ENCODE data around the gene C5orf63. TPM values are rescaled to one million over a fixed set of nuclear protein-coding genes. Genes with fewer than 3 reads are reported as not detected.
"Not testable (repeated sequence)": the region's sequence is repeated elsewhere in the genome, so short reads cannot be mapped to it uniquely, and the experiment has no call there.

The C5orf63 gene
- total RNA-seq, 1 donor from 2014 or later, result 2.9 TPM

- TF ChIP-seq, protein P1, sequence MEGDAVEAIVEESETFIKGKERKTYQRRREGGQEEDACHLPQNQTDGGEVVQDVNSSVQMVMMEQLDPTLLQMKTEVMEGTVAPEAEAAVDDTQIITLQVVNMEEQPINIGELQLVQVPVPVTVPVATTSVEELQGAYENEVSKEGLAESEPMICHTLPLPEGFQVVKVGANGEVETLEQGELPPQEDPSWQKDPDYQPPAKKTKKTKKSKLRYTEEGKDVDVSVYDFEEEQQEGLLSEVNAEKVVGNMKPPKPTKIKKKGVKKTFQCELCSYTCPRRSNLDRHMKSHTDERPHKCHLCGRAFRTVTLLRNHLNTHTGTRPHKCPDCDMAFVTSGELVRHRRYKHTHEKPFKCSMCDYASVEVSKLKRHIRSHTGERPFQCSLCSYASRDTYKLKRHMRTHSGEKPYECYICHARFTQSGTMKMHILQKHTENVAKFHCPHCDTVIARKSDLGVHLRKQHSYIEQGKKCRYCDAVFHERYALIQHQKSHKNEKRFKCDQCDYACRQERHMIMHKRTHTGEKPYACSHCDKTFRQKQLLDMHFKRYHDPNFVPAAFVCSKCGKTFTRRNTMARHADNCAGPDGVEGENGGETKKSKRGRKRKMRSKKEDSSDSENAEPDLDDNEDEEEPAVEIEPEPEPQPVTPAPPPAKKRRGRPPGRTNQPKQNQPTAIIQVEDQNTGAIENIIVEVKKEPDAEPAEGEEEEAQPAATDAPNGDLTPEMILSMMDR (IDR thresholded peaks at IDR 0.05; ENCODE audit: insufficient read depth, low read length, poor library complexity, severe bottlenecking), result no peak
- Histone ChIP-seq H3K27me3 (ENCODE audit: control insufficient read depth, insufficient read depth, low read length) (no peaks in the 10 kb centered on the region), H3K4me3 (ENCODE audit: low read depth, low read length) (no peak overlapping the region)
Observed at GRCh38 chr5:127008300-127008975, 64.9 kb downstream of the C5orf63 start.

DNA sequence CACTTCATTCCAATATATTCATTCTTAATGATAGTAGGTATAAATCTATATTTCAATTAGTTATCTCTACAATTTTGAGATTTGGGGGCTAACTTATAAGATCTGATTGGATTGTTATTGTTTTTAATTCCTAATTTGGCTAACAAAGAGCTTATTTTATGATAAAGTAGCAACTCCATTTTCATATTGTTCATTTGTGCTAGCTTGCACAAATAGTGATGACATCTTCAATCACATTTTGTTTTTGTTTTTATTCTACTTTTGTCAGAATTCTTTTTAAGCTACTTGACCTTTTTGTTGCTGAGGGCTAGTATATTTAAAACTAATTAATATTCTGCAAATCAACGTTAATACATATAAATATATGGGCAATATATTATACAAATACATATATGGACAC lies 65.8 kb downstream of the C5orf63 start:
- DNase-seq (ENCODE audit: low read depth), result no peak
- H3K4me3 ChIP-seq (ENCODE audit: low read depth, low read length), result no peak overlapping the region
- TF ChIP-seq, protein P1 (IDR thresholded peaks at IDR 0.05; ENCODE audit: insufficient read depth, low read length, poor library complexity, severe bottlenecking), result no peak
- H3K36me3 ChIP-seq (ENCODE audit: control insufficient read depth, insufficient read depth, low read length), result no peaks in the 10 kb centered on the region
- no peaks in the 10 kb centered on the region for H3K27me3 ChIP-seq (ENCODE audit: control insufficient read depth, insufficient read depth, low read length)

More at GRCh38 chr5:127008300-127008975, 64.9 kb downstream of the C5orf63 start:
- H3K36me3 ChIP-seq (ENCODE audit: control insufficient read depth, insufficient read depth, low read length), result no peaks in the 10 kb centered on the region
- DNase-seq (ENCODE audit: low read depth), result no peak

- Histone ChIP-seq H3K27me3 (ENCODE audit: control insufficient read depth, insufficient read depth, low read length) (no peaks in the 10 kb centered on the region), H3K4me3 (ENCODE audit: low read depth, low read length) (no peak overlapping the region), H3K36me3 (ENCODE audit: control insufficient read depth, insufficient read depth, low read length) (no peaks in the 10 kb centered on the region)
- TF ChIP-seq, protein P1 (IDR thresholded peaks at IDR 0.05; ENCODE audit: insufficient read depth, low read length, poor library complexity, severe bottlenecking), result no peak
- no peak for DNase-seq (ENCODE audit: low read depth)
Observed at GRCh38 chr5:127006744-127007143, 66.6 kb downstream of the C5orf63 start.

- not testable (repeated sequence) for H3K27me3 ChIP-seq (ENCODE audit: control insufficient read depth, insufficient read depth, low read length); H3K4me3 ChIP-seq (ENCODE audit: low read depth, low read length); H3K36me3 ChIP-seq (ENCODE audit: control insufficient read depth, insufficient read depth, low read length); DNase-seq (ENCODE audit: low read depth)
Observed at GRCh38 chr5:127005282-127005681, 68.0 kb downstream of the C5orf63 start.

DNA sequence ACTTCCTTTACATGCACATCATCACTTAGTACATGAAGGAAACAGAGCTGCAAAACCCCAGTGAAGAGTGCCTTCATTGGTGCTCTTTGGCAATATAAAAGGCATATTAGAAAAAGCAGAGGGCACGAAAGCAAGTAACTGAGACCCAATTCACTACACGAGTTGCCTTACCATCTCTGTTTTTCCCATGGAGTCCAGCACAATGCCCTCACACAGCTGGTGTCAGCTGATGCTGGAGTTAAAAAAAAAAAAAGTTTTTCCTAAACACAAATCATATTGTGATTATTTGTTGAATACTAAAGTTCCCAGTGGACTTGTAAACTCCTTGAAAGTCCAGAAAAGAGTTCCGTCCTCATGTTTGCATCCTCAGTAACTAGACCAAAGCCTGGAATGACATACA lies 68.6 kb downstream of the C5orf63 start:
- TF ChIP-seq, protein P1 (IDR thresholded peaks at IDR 0.05; ENCODE audit: insufficient read depth, low read length, poor library complexity, severe bottlenecking), result no peak
- Histone ChIP-seq H3K36me3 (ENCODE audit: control insufficient read depth, insufficient read depth, low read length) (no peaks in the 10 kb centered on the region), H3K4me3 (ENCODE audit: low read depth, low read length) (no peak overlapping the region), H3K27me3 (ENCODE audit: control insufficient read depth, insufficient read depth, low read length) (no peaks in the 10 kb centered on the region)
- DNase-seq (ENCODE audit: low read depth), result no peak

- TF ChIP-seq, protein P1 (IDR thresholded peaks at IDR 0.05; ENCODE audit: insufficient read depth, low read length, poor library complexity, severe bottlenecking), result no peak
- H3K4me3 ChIP-seq (ENCODE audit: low read depth, low read length), result no peak overlapping the region
Observed at GRCh38 chr5:127003798-127004495, 69.4 kb downstream of the C5orf63 start.

More at GRCh38 chr5:127003798-127004495, 69.4 kb downstream of the C5orf63 start:
- no peak for DNase-seq (ENCODE audit: low read depth)
- Histone ChIP-seq H3K27me3 (ENCODE audit: control insufficient read depth, insufficient read depth, low read length) (no peaks in the 10 kb centered on the region), H3K36me3 (ENCODE audit: control insufficient read depth, insufficient read depth, low read length) (no peaks in the 10 kb centered on the region)
